Ovary (tissue), 9 donors: Measurements from ENCODE around the gene TMEM8B. TPM values are rescaled to one million over a fixed set of nuclear protein-coding genes. Genes with fewer than 3 reads are reported as not detected.

Experiments
- DNase-seq, 5 donors: peaks; one replicate each; pipeline ENCODE4 v3.0.0-alpha.2; 2019 to 2020
- H3K27ac ChIP-seq, 2 donors: fragments of 200-600 bp; one replicate each; pipeline versions ENCODE4 v1.5.1 to v1.8.0; 2019 to 2022
- H3K27me3 ChIP-seq: fragments of 200-600 bp; one replicate; pipeline ENCODE4 v1.8.0; 2022
- H3K36me3 ChIP-seq: fragments of 200-600 bp; sonication (generic); one replicate; pipeline ENCODE4 v1.5.1; 2019
- H3K4me1 ChIP-seq: one replicate; pipeline ENCODE4 v1.8.1; 2013; ENCODE audit warnings: mild to moderate bottlenecking, moderate library complexity; ENCODE audit not compliant: insufficient read depth
- H3K4me3 ChIP-seq: fragments of 200-600 bp; sonication (generic); one replicate; pipeline ENCODE4 v1.5.1; 2017
- H3K9me3 ChIP-seq, 2 donors: fragments of 200-600 bp in 1 of 2; sonication (generic) in 1 of 2; one replicate each; pipeline versions ENCODE4 v1.5.1 to v1.8.1; 2013 to 2019; ENCODE audit warnings: mild to moderate bottlenecking in 1 of 2, moderate library complexity in 1 of 2
- CTCF ChIP-seq, 3 donors: fragments of 450-650 bp in 2 of 3; fragments of 200-600 bp in 1 of 3; IDR thresholded peaks; one replicate each; pipeline versions ENCODE4 v1.5.1 to v1.8.0; 2016 to 2022; ENCODE audit warnings: antibody characterized with exemption in 3 of 3, mild to moderate bottlenecking in 1 of 3
- EP300 ChIP-seq: sonication (generic); formaldehyde crosslinking; IDR thresholded peaks from one replicate; pipeline ENCODE4 v1.6.1; 2017; ENCODE audit warnings: antibody characterized with exemption
- POLR2A ChIP-seq: fragments of 450-650 bp; IDR thresholded peaks from one replicate; pipeline ENCODE4 v1.6.1; 2017; ENCODE audit warnings: antibody characterized with exemption, mild to moderate bottlenecking, moderate library complexity
- WGBS, 3 donors: extraction: QIAGEN DNeasy Blood & Tissue Kit in 1 of 3; methylation state at CpG; one replicate each; pipeline versions ENCODE4 v1.1.5 to v1.1.7; 2013 to 2017; 5-methylcytosine and 5-hydroxymethylcytosine counted together
- intact Hi-C, 4 donors: fragments of 100-400 bp; cut with DNase I; formaldehyde crosslinking; loops; one replicate each; pipeline versions ENCODE4 v1.11.0 to v1.15.1; 2022 to 2023
- polyA plus RNA-seq, 2 donors: library from polyadenylated mRNA; stranded (reverse); fragments of 200-250 nt in 1 of 2; fragments of 350-450 nt in 1 of 2; fragmentation: Illumina TruSeq in 1 of 2; extraction: RNeasy Lipid Tissue Mini Kit (QIAGEN cat#74804) in 1 of 2; gene quantifications; one replicate each; pipeline ENCODE4 v1.2.3, GENCODE V29; 2013 to 2014
- total RNA-seq, 7 donors: library from RNA; depleted of rRNA in 2 of 7; stranded (reverse); fragments of >200 nt in 2 of 7; fragmentation: NEBNext Ultra II Directional in 3 of 7; extraction: Animal tissue kit (Norgen Biotek cat#: 25700) in 3 of 7; gene quantifications; one replicate each; pipeline versions ENCODE4 v1.1.0 to v1.2.4, GENCODE V29; 2016 to 2023
- donor health status: DM: no; HTN: no; CAD: no; lungs with moderate emphysema.
- donor health status: DM: no; HTN: no; CAD: no.
- donor health status: Bipolar disorder and iron deficiency.
- donor health status: DM: yes; HTN: yes; CAD: no.
- donor health status: DM: no; HTN: no; CAD: no.
- donor health status: DM: yes; HTN: yes; CAD: no.

Gene TMEM8B
- total and polyA plus RNA-seq, 9 donors = 11.2 to 42.8 (median 33.7) TPM

GRCh38 chr9:35832814-35833213 is 3.8 kb downstream of the TMEM8B start:
- no peak overlapping the region for H3K27ac ChIP-seq
- WGBS, 3 donors = 82 to 88% (median 85%) methylated on average over 5 of the region's 5 CpGs
- intact Hi-C loops = loop anchor here in 2 of 4 donors (5.0 to 10.0 kb wide), 2 partner anchors 52 to 181 kb away; partner anchors contain the start of gene SIT1 (in 1 of the 2)
- H3K4me3 ChIP-seq = no peak overlapping the region
- TF ChIP-seq POLR2A (no peak), EP300 (no peak), CTCF (IDR thresholded peaks at IDR 0.05) (no peak)
- no peaks in the 10 kb centered on the region for H3K36me3 ChIP-seq
- no peaks in the 10 kb centered on the region for H3K9me3 ChIP-seq
- H3K27me3 ChIP-seq = no peaks in the 10 kb centered on the region
- DNase-seq = no peak
- peaks cover 13% of the 10 kb centered on the region for H3K4me1 ChIP-seq

- WGBS, 3 donors = 78 to 83% (median 82%) methylated on average over 14 of the region's 14 CpGs
- no peaks in the 10 kb centered on the region for H3K9me3 ChIP-seq
- H3K27ac ChIP-seq = no peak overlapping the region
- intact Hi-C loops = loop anchor here in 2 of 4 donors (5.0 to 10.0 kb wide), 2 partner anchors 50 to 182 kb away; partner anchors contain the start of gene SIT1 (in 1 of the 2)
- no peaks in the 10 kb centered on the region for H3K27me3 ChIP-seq
- H3K36me3 ChIP-seq = no peaks in the 10 kb centered on the region
- no peak overlapping the region for H3K4me3 ChIP-seq
- DNase-seq = no peak
- peaks cover 8% of the 10 kb centered on the region for H3K4me1 ChIP-seq
- no peak for TF ChIP-seq POLR2A
- no peak for TF ChIP-seq EP300
- TF ChIP-seq CTCF (IDR thresholded peaks at IDR 0.05) = no peak
These were observed 5.5 kb downstream of the TMEM8B start for GRCh38 chr9:35834260-35835215.

- no peak for DNase-seq
- Histone ChIP-seq H3K27me3 (no peaks in the 10 kb centered on the region), H3K27ac (no peak overlapping the region), H3K9me3 (no peaks in the 10 kb centered on the region), H3K36me3 (no peaks in the 10 kb centered on the region), H3K4me3 (no peak overlapping the region), H3K4me1 (peaks cover 8% of the 10 kb centered on the region)
- intact Hi-C loops = loop anchor here in 1 of 4 donors (10.0 kb wide), 1 partner anchor 50 kb away; no protein-coding TSS in a partner anchor
- TF ChIP-seq CTCF (IDR thresholded peaks at IDR 0.05) (no peak), EP300 (no peak), POLR2A (no peak)
- WGBS, 3 donors = 91 to 95% (median 95%) methylated on average over 3 of the region's 3 CpGs
These were observed 6.2 kb downstream of the TMEM8B start for GRCh38 chr9:35835216-35835632.

- Histone ChIP-seq H3K4me3 (no peak overlapping the region), H3K27me3 (no peaks in the 10 kb centered on the region), H3K36me3 (no peaks in the 10 kb centered on the region), H3K9me3 (no peaks in the 10 kb centered on the region), H3K4me1 (peaks cover 6% of the 10 kb centered on the region), H3K27ac (no peak overlapping the region)
- TF ChIP-seq CTCF (IDR thresholded peaks at IDR 0.05) (no peak), POLR2A (no peak), EP300 (no peak)
- no peak for DNase-seq
- WGBS, 3 donors = 88 to 94% (median 92%) methylated on average over 2 of the region's 2 CpGs
- intact Hi-C loops = loop anchor here in 1 of 4 donors (10.0 kb wide), 1 partner anchor 49 kb away; no protein-coding TSS in a partner anchor
These were observed 6.7 kb downstream of the TMEM8B start for GRCh38 chr9:35835766-35836165.
